Upper lobe of right lung (tissue), 1 donor: ENCODE results near the gene RACK1. TPM values are rescaled to one million over a fixed set of nuclear protein-coding genes. Genes with fewer than 3 reads are reported as not detected.
A peak's percentile ranks its signal among the peaks of the same experiment; 100 is the strongest.
"Not testable (repeated sequence)": the region's sequence is repeated elsewhere in the genome, so short reads cannot be mapped to it uniquely, and the experiment has no call there.

Source experiments
- ATAC-seq: fragments of 200-7000 bp; cut with Tn5 transposase; one replicate; pipeline ENCODE4 v1.9.1; 2020; ENCODE audit warnings: mild to moderate bottlenecking, moderate library complexity
- DNase-seq: peaks from one replicate; pipeline ENCODE4 v3.0.0-alpha.2; 2020
- H3K27ac ChIP-seq: fragments of 200-600 bp; one replicate; pipeline ENCODE4 v1.8.0; 2022
- H3K27me3 ChIP-seq: fragments of 200-600 bp; one replicate; pipeline ENCODE4 v1.8.0; 2022; ENCODE audit warnings: mild to moderate bottlenecking
- H3K36me3 ChIP-seq: fragments of 200-600 bp; one replicate; pipeline ENCODE4 v1.8.0; 2022
- H3K4me1 ChIP-seq: fragments of 200-600 bp; one replicate; pipeline ENCODE4 v1.8.0; 2022
- H3K4me3 ChIP-seq: fragments of 200-600 bp; one replicate; pipeline ENCODE4 v1.8.0; 2022; ENCODE audit warnings: mild to moderate bottlenecking
- H3K9me3 ChIP-seq: fragments of 200-600 bp; one replicate; pipeline ENCODE4 v1.8.0; 2022
- CTCF ChIP-seq: fragments of 200-600 bp; IDR thresholded peaks from one replicate; pipeline ENCODE4 v1.8.0; 2022; ENCODE audit warnings: antibody characterized with exemption
- intact Hi-C: fragments of 100-400 bp; cut with DNase I; formaldehyde crosslinking; loops from one replicate; pipeline ENCODE4 v1.11.0; 2022
- total RNA-seq: library from RNA; stranded (reverse); fragmentation: NEBNext Ultra II Directional; extraction: Animal tissue kit (Norgen Biotek cat#: 25700); gene quantifications from one replicate; pipeline ENCODE4 v1.2.1, GENCODE V29; 2021
- donor health status: DM: no; HTN: yes; CAD: no; lungs with severe emphysema.

Gene RACK1
- total RNA-seq, 1 donor from 2014 or later: 1,155 TPM

GRCh38 chr5:181219262-181220177, 24.2 kb downstream of the RACK1 start:
- peaks cover 14% of the 10 kb centered on the region for H3K4me1 ChIP-seq
- intact Hi-C loops: no loop called here
- no peak for TF ChIP-seq CTCF

GRCh38 chr5:181218795-181219124, 24.9 kb downstream of the RACK1 start:
- peak overlapping the region; percentile 8 for H3K27ac ChIP-seq
- H3K9me3 ChIP-seq: no peaks in the 10 kb centered on the region
- no peaks in the 10 kb centered on the region for H3K36me3 ChIP-seq
- H3K4me1 ChIP-seq: peaks cover 8% of the 10 kb centered on the region
- ATAC-seq (no peak), DNase-seq (no peak)
- H3K27me3 ChIP-seq: no peaks in the 10 kb centered on the region
- peak overlapping the region; percentile 49 for H3K4me3 ChIP-seq
- TF ChIP-seq CTCF: no peak
- intact Hi-C loops: no loop called here

More at GRCh38 chr5:181219262-181220177, 24.2 kb downstream of the RACK1 start:
- no peak overlapping the region for H3K4me3 ChIP-seq
- ATAC-seq: no peak
- no peak for DNase-seq
- H3K9me3 ChIP-seq: no peaks in the 10 kb centered on the region
- no peaks in the 10 kb centered on the region for H3K36me3 ChIP-seq
- H3K27me3 ChIP-seq: no peaks in the 10 kb centered on the region
- H3K27ac ChIP-seq: no peak overlapping the region

GRCh38 chr5:181217803-181218062, 26.0 kb downstream of the RACK1 start:
- no peak for TF ChIP-seq CTCF
- peaks cover 8% of the 10 kb centered on the region for H3K4me1 ChIP-seq
- H3K27me3 ChIP-seq: no peaks in the 10 kb centered on the region
- intact Hi-C loops: no loop called here
- H3K4me3 ChIP-seq: peak overlapping the region; percentile 49
- no peak for DNase-seq
- H3K9me3 ChIP-seq: no peaks in the 10 kb centered on the region
- peak overlapping the region; percentile 12 for H3K27ac ChIP-seq
- no peaks in the 10 kb centered on the region for H3K36me3 ChIP-seq
- no peak for ATAC-seq

GRCh38 chr5:181217111-181217802, 26.4 kb downstream of the RACK1 start:
- peak; percentile 35 for ATAC-seq
- Histone ChIP-seq H3K4me3 (peak overlapping the region; percentile 49), H3K9me3 (no peaks in the 10 kb centered on the region), H3K27ac (peak overlapping the region; percentile 12), H3K36me3 (no peaks in the 10 kb centered on the region), H3K27me3 (no peaks in the 10 kb centered on the region), H3K4me1 (peaks cover 8% of the 10 kb centered on the region)
- TF ChIP-seq CTCF: no peak
- intact Hi-C loops: no loop called here
- DNase-seq: peak; percentile 77

GRCh38 chr5:181215997-181216989, 27.4 kb downstream of the RACK1 start:
- TF ChIP-seq CTCF: no peak
- H3K27ac ChIP-seq: no peak overlapping the region
- peaks cover 8% of the 10 kb centered on the region for H3K4me1 ChIP-seq
- H3K9me3 ChIP-seq: no peaks in the 10 kb centered on the region
- ATAC-seq (no peak), DNase-seq (no peak)
- intact Hi-C loops: no loop called here
- H3K27me3 ChIP-seq: no peaks in the 10 kb centered on the region
- peak overlapping the region; percentile 49 for H3K4me3 ChIP-seq
- H3K36me3 ChIP-seq: no peaks in the 10 kb centered on the region

GRCh38 chr5:181214249-181214648, 29.5 kb downstream of the RACK1 start:
- H3K27me3 ChIP-seq, H3K9me3 ChIP-seq, H3K4me1 ChIP-seq, DNase-seq, H3K27ac ChIP-seq, intact Hi-C loops, H3K36me3 ChIP-seq, ATAC-seq, H3K4me3 ChIP-seq: not testable (repeated sequence)
